Measurements from ENCODE around the gene TSC22D2.
"Not testable (repeated sequence)": the region's sequence is repeated elsewhere in the genome, so short reads cannot be mapped to it uniquely, and the experiment has no call there.

The TSC22D2 gene

DNA sequence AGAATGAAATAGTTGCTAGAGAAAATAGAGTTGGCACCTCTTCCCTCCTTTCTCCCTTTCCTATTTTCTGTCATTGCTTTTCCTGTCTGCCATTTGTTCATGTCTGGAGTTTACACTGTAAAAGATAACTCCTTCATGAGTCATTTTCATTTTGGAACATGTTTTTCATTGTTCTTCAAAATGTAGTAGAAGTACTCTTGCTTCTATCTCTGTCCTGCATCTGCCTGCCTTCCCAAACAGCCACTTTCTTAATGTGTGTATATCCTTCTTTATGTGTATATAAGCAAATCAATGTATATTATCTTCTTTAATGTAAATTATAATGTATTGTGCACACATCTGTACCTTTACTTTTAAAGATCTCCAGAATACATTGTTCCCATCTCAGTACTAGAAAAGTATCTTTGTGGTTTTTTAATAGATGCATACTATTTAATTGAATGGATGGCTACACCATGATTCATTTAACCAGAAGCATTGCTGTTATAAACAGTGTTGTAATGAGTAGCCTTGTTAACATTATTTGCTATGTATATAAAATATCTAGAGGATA lies 41.1 kb downstream of the TSC22D2 start:
- no peak for DNase-seq (ENCODE audit: low read depth)

DNA sequence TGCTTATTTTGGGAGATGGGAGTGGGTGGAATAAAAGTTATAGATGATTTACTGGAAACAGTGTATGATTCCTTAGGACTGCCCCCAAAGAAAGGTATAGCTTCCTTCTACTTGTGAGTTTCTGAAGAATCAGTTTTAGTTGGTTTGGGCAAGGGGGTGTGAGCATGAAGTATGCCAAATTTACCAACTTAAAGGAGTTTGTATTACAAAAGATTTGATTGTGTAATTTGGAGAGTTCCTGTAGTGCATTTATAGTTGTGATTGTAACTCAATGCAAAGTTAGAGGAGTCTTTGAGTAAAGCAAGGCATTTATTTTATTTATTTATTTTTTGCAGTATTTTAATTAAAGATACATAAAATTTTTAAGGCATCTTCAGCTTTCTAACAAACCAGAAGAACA lies 42.8 kb downstream of the TSC22D2 start:
- DNase-seq (ENCODE audit: low read depth): no peak

DNA sequence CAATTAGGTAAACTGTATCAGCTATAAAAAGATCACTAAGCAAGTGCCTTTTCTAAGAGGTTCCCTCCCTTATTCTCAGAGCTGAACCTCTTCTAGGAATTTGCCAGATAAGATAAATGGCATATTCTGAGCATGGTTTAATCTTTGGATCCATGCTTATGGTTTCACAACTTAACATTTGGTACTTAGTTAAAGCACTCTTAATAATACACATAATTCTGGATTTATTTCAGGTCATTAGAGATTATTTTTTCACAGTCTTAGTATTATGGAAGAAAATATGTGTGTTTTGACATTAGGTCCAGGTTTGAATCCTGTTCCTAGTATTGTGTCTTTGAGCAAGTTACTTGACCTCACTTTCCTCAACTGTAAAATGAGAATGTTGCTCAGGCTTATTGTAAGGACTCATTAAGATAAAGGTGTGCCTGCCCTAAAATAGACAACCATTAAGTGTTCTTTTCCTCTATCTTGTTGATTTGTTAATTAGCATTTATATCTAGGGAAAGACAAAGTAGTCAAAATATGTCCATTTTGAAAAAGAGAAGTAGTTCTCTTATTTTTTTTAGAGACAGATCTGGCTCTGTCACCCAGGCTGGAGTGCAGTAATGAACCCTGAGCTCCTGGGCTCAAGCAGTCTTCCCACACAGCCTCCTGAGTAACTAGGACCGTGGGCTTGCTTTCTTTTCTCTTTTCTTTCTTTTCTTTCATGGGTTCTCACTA lies 43.4 kb downstream of the TSC22D2 start:
- no peak for DNase-seq (ENCODE audit: low read depth)

DNA sequence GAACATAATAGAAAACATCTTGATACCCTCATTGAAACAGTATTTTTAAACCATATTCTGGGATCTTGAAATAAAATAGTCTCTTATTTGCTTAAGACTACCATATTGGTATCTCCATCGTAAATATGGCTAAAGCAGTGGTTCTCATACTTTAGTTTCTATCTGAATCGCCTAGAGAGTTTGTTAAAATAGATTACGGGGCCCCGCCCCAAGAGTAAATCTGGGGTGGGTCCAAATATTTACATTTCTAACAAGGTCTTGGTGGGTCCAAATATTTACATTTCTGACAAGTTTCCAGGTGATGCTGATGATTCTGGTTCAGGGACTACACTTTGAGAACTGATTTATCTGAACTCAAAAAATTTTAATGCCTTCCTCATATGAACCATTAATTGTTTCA lies 45.3 kb downstream of the TSC22D2 start:
- no peak for DNase-seq (ENCODE audit: low read depth)

DNA sequence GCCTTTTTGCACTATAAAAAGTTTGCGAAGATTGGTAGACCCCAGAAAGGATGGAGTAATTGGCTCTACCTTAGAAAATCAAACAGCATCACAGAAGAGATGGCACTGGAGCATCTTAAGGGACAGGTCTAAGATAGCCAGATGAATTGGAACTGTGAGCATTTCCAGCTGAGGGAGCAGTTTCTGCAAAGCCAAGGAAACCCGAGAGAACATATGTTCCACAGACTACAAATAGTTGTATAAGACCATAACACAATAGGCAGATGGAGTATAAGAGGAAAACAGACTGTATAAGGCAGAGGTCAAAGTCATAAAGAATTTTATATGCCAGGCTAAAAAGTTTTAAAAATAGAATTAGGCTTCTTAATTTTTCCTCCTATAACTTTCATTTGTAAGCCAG lies 46.0 kb downstream of the TSC22D2 start:
- DNase-seq (ENCODE audit: low read depth): no peak

DNA sequence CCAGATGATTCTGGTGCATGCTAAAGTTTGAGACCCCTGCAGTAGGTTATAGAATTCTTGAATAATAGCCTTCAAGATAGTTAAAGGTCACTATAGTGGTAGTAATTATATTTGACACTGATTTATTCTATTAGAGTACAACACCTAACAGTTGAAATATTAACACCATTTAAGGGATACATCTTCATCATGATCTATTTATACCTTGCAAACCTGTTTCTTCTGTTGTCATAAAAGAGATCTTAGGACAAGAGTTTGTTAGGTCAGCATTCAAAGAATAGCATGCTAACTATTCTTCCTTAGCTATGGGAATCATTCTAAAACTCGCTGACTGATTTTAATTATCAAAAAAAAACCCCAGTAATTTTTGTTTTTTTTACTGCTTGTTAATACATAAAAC lies 46.5 kb downstream of the TSC22D2 start:
- DNase-seq (ENCODE audit: low read depth): no peak

DNA sequence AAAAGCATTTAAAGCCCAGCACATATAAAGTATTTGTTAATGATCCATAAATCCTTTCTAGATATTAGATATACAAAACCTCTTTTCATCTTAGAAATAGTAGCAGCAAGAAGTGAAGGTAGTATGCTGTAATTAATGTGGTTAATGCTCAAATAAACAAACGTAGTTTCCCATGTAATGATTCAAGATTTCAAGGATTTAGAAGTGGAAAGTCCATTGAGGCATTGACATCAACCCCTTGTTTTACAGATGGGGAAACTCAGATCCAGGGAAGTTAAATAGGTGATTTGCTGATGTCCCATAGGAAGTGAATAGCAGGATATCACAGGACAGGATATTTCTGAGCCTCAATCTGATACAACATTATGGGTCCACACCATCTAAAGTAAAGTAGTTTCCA lies 47.2 kb downstream of the TSC22D2 start:
- DNase-seq (ENCODE audit: low read depth): no peak

DNA sequence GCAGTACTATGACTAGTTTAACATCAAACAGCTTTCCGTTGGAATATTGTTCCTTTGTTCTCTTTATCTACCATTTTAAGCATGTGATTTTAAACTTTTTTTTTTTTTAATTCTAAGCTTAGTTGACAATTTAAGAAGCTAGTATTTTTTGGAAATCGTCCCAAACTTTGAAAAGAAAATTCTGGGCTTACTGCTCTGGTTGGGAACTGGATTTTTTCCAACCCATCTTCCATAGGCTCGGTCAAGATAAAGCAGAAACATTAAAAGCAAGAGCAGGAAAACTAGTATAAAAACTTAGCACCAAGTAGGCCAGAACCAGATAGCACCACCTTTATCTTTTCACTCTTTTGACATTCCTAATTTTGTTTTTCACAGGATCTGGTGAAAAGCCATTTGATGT lies 49.9 kb downstream of the TSC22D2 start:
- DNase-seq (ENCODE audit: low read depth): no peak

DNA sequence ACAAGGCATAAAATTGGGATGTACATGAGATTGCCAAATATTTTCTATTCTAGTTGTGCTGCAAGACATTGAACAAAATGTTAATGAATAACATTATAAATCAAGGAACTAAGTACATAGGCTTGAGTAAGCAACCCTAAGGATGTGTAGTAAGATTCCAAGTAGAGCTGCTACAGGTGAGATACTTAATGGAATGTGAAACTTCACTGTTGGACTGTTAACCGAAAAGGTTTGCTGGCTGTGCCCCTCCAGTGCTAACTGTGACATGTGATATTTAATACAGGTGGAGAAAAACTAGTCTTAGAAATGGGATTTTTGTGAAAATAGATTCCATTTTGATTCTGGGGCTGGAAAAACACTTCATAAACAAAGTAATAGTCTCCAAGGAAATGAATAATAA lies 52.4 kb downstream of the TSC22D2 start:
- no peak for DNase-seq (ENCODE audit: low read depth)

DNA sequence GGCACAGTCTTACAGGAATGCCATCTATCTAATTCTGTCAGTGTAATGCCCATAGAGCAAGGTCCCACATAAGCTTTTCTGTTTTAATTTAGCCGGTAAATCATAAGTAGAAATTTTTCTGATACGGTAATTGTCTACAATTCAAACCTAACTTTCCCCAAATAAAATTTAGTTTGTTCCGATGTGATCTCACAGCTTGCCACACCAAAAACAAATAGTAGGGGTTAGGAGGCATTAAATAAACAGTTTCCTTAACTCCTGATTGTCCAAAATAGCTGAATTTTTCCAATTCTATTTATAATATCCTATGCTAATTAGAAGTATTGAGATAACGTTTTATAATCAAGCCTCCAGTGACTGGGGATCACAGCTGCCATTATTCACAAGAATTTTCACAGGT lies 53.3 kb downstream of the TSC22D2 start:
- no peak for DNase-seq (ENCODE audit: low read depth)

DNA sequence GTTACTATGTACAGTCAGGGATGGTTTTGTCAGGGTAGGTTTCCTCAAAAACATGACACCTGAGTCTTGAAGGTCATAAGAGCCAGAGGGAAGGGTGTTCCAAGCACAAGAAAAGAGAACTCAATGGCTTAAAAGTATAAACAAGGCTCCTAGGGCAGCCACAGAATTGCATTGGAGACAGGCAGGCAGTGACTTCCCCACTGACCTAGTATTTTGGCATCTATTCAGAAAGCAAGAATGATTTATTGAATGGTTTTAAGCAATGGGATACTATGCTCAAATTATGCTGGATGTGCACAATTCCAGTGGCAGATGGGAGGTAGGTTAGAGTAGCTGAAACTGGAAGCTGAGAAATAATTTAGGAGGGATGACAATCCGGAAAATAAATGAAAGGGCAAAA lies 54.0 kb downstream of the TSC22D2 start:
- DNase-seq (ENCODE audit: low read depth): no peak

DNA sequence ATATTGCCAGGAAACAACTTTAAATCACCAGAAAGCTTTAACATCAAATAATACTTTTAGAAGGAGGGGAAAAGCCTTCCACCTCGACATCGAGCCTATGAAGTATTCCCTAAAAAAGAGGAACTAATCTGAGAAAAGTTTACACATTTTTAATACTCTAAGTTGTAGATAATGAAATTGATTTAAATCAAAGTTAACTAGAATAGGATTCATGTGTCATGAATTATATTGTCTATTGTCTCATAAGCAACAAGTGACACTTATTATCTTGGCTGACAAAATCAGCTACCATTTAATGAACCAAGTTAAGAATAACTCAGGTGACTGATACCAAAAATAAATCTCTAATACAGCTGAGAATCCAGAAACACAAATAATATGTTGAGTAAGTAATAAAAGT lies 56.6 kb downstream of the TSC22D2 start:
- no peak for DNase-seq (ENCODE audit: low read depth)

DNA sequence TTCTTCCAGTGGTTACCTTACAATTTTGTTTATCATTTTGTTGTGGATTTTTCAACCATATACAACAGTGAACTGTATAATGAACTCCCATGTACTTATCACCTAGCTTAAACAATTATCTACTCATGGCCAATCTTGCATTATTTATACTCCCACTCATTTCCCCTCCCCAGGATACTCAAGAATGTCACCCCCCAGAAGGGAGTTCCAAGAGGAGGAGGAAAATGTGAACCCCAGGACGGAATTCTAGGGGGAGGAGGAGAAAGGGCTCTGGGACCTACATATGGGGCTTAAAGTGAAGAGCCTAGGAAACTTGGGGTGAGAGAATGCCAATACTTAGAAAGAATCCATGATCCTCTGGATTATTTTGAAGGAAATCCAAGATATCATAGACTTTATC lies 59.3 kb downstream of the TSC22D2 start:
- DNase-seq (ENCODE audit: low read depth): no peak

DNA sequence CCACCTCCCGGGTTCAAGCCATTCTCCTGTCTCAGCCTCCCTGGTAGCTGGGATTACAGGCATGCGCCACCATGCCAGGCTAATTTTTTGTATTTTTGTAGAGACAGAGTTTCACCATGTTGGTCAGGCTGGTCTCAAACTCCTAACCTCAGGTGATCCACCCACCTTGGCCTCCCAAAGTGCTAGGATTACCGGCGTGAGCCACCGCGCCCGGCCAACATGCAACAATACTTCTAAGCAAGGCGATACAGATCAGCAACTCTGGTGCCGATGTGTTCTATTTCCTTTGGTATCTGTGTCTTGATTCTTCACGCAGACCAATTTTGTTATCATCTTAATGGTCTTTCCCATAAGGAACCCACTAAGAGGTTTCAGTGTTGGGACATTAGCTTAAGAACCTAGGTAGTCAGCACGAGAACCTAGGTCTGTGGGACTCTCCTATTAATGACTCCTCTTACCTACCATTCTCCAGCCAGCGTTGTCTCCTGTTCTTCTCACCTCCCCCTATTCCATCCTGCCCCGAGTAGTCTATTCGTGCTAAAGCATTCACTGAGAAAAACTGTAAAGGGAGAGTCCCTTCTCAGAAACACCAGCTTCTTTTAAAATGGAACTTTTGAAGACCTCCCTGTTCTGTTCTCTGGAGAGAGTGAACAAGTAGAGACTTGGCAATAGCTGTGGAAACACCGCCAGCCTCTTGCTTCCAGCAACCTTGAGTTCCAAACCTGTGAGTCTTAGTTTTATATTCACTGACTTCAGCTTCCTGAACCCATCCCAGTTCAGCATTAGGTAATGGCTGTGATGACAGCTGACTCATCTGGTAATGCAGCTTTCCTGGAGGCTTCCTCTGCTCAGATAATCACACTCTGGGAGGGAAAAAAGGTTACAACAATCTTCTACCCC lies 61.2 kb downstream of the TSC22D2 start:
- no peak for DNase-seq (ENCODE audit: low read depth)

DNA sequence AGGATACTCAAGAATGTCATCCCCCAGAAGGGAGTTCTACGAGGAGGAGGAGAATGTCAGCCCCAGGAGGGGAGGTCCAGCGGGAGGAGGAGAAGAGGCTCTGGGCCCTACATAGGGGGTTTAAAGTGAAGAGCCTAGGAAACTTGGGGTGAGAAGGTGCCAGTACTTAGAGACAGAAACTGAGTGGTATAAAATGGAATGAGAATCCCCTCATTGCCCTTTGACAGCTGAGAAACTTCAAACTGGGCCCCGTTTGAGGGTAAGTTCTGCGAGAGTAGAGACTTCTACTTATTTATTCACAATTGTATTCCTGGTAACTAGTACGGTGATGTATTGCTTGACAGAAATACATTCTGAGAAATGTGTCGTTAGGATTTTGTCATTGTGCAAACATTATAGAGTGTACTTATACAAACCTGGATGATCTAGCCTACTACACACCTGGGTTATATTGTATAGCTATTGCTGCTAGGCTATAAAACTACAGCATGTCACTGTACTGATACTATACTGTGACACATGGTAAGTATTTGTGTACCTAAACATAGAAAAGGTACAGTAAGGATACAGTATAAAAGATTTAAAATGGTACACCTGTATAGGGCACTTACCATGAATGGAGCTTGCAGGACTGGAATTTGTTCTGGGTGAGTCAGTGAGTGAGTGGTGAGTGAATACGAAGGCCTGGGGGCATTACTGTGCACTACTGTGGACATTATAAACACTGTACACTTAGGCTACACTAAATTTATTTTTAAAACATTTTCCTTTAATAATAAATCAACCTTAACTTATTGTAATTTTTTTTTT lies 62.0 kb downstream of the TSC22D2 start:
- DNase-seq (ENCODE audit: low read depth): no peak

DNA sequence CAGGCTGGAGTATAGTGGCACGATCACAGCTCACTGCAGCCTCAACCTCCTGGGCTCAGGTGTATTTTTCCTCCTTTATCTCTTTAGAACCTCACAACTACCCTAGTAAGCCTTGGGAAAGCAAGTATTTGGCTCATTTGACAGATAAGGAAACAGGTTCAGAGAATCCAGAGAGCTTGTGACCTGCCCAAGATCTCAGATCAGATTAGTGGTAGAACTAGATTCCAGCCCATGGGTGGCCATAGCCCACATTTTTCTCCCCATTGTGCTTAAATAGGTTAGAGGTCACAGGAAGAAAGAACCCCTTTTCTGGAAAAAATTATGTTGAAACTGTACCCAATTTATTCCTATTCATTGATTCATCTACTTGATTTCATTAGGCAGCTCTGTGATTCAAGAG lies 64.3 kb downstream of the TSC22D2 start:
- no peak for DNase-seq (ENCODE audit: low read depth)

DNA sequence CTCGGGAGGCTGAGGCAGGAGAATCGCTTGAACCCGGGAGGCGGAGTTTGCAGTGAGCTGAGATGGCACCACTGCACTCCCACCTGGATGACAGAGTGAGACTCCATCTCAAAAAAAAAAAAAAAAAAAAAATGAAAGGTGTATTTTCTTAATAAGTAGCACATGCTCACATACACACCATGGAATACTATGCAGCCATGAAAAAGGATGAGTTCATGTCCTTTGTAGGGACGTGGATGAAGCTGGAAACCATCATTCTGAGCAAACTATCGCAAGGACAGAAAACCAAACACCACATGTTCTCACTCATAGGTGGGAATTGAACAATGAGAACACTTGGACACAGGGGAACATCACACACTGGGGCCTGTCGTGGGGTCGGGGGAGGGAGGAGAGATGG lies 65.1 kb downstream of the TSC22D2 start:
- not testable (repeated sequence) for DNase-seq (ENCODE audit: low read depth)

DNA sequence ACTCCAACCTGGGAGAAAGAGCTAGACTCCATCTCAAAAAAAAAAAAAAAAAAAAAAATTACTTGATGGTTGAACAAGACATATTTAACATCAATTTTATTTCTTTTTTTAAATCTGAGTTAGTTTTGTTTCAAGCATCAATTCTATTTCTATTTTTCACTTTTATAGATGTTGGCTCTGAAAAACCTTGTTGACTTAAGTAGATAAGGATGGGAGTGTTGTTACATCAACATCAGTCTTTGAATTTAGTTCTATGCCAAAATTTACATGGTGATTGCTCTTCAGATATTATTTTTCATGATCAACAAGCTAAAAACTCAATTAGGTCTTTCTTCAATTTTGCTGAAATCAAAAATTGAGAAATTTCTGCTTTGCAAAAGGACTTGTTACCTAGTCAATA lies 71.3 kb downstream of the TSC22D2 start:
- no peak for DNase-seq (ENCODE audit: low read depth)

DNA sequence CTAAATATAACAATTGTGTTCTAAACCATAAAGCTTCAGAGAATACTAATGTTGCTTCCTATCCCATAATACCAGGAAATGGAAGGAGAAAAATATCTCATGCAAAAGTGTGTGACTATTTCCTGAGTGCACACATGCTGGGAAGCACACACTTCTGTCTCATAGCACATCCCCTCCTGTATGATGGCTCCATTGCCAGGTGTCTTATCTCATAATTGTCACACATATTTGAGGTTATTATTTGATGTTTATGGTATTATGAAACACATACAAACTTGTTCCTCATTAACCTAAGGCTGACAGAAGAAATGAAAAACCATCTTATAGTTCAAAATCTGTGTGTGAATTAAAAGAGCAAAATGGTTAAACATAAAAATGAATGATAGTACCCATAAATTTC lies 72.8 kb downstream of the TSC22D2 start:
- DNase-seq (ENCODE audit: low read depth): no peak

DNA sequence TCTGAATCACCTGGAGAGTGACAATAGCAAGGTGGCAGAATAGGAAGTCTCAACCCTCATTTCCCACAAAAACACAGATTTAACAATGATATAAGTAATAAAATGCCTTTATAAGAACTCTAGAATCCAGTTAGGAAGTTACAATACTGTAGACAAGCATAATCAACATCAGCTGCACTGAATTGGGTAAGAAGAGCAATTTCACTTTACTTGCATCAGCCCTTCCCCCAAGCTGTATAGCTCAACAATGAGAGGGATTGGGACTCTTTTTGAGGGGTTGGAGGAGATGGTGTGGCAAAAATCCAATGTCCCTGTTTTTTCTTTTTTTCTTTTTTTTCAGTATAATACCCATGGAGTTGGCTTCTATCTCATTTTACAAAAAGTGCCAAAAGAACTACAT lies 75.1 kb downstream of the TSC22D2 start:
- DNase-seq (ENCODE audit: low read depth): no peak

DNA sequence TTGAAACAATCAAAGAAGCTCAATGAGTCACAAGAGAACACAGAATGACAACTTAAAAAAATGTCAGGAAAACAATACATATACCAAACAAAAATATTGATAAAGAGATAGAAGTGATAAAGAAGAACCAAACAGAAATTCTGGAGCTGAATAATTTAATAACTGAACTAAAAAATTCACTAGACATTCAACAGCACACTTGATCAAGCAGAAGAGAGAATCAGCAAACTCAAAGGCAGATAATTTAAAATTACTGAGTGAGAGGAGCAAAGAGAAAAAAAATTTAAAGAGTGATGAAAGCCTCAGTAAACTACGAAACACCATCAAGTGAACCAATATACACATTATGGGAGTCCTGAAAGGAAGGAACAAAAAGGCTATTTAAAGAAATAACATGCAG lies 76.3 kb downstream of the TSC22D2 start:
- DNase-seq (ENCODE audit: low read depth): no peak

DNA sequence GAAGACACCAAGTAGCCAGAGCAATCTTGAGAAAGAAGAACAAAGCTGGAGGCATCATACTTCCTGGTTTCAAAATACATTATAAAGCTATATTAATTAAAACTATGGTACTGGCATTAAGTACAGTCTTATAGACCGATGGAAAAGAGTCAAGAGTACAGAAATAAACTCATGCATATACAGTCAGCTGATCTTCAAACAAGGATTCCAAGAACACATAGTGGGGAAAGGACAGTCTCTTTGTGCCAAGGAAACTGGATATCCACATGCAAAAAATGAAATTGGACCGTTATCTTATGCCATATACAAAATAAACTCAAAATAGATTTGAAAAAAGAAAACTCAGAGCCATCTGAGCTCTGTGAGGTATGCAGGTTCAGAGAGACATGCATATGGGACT lies 80.8 kb downstream of the TSC22D2 start:
- DNase-seq (ENCODE audit: low read depth): no peak

Measured in stimulated activated CD4-positive, alpha-beta T cell treated with anti-CD3 and anti-CD28 coated beads, Interleukin-2, amount 100 ng/mL, for 4 hours (primary cell).